22Rv1 (cell line): ENCODE measurements around the gene PDGFC.
"Not testable (repeated sequence)": the region's sequence is repeated elsewhere in the genome, so short reads cannot be mapped to it uniquely, and the experiment has no call there.

Experiments
- H3K27ac ChIP-seq: fragments of 450-650 bp; 2 replicates; pipeline ENCODE4 v1.5.1; 2017
- CTCF ChIP-seq: fragments of 450-650 bp; IDR thresholded peaks from 2 replicates; pipeline ENCODE4 v1.5.1; 2017; ENCODE audit warnings: mild to moderate bottlenecking
- ZFX ChIP-seq: fragments of 450-650 bp; IDR thresholded peaks from 2 replicates; pipeline ENCODE4 v1.6.1; 2017; ENCODE audit warnings: antibody characterized with exemption, borderline replicate concordance

The PDGFC gene

GRCh38 chr4:156942991-156943390 is 28.6 kb downstream of the PDGFC start:
- TF ChIP-seq CTCF (no peak), ZFX (no peak)
- no peak overlapping the region for H3K27ac ChIP-seq

- H3K27ac ChIP-seq: no peak overlapping the region
- no peak for TF ChIP-seq ZFX
- no peak for TF ChIP-seq CTCF
Measured at GRCh38 chr4:156941940-156942548, 29.6 kb downstream of the PDGFC start.

GRCh38 chr4:156939801-156940200 is 31.8 kb downstream of the PDGFC start:
- TF ChIP-seq CTCF (no peak), ZFX (no peak)
- no peak overlapping the region for H3K27ac ChIP-seq

- no peak overlapping the region for H3K27ac ChIP-seq
- TF ChIP-seq CTCF: no peak
Measured at GRCh38 chr4:156939139-156939538, 32.5 kb downstream of the PDGFC start.

- H3K27ac ChIP-seq: no peak overlapping the region
- TF ChIP-seq CTCF: no peak
Measured at GRCh38 chr4:156934259-156934635, 37.4 kb downstream of the PDGFC start.

GRCh38 chr4:156933633-156934258 is 37.9 kb downstream of the PDGFC start:
- TF ChIP-seq ZFX (no peak), CTCF (no peak)
- no peak overlapping the region for H3K27ac ChIP-seq

- H3K27ac ChIP-seq: not testable (repeated sequence)
Measured at GRCh38 chr4:156932360-156932759, 39.2 kb downstream of the PDGFC start.

- H3K27ac ChIP-seq: no peak overlapping the region
- no peak for TF ChIP-seq CTCF
- no peak for TF ChIP-seq ZFX
Measured at GRCh38 chr4:156931267-156931666, 40.3 kb downstream of the PDGFC start.
